Measurements from ENCODE around the gene PROCA1. TPM values are rescaled to one million over a fixed set of nuclear protein-coding genes. Genes with fewer than 3 reads are reported as not detected.

PROCA1 gene
- polyA plus RNA-seq, 4 donors, result 2.3 to 5.4 (median 4.4) TPM

DNA sequence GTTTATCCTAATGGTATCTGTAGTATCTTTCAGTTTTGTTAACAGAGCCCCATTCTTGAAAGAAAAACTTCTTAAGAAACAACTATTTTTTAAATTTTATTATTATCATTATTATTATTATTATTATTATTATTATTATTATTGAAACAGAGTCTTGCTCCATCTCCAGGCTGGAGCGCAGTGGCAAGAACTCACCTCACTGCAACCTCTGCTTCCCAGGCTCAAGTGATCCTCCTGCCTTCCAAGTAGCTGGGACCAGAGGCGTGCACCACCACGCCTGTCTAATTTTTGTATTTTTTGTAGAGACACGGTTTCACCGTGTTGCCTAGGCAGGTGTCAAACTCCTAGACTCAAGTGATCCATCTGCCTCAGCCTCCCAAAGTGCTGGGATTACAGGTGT, 26.3 kb downstream of the PROCA1 start:
- no peak overlapping the region for H3K4me3 ChIP-seq (ENCODE audit: low read depth in 1 of 3, low read length in 3 of 3)
- no peaks in the 10 kb centered on the region for H3K27me3 ChIP-seq (ENCODE audit: control insufficient read depth in 3 of 3, insufficient read depth in 3 of 3, low read length in 3 of 3)
- 83 to 94% (median 91%) methylated on average over 5 of the region's 5 CpGs for WGBS, 3 donors
- H3K9me3 ChIP-seq (ENCODE audit: control insufficient read depth in 2 of 2, insufficient read depth in 1 of 2, low read depth in 1 of 2, low read length in 1 of 2), result no peaks in the 10 kb centered on the region
- no peak for FAIRE-seq
- no peaks in the 10 kb centered on the region for H3K4me1 ChIP-seq (ENCODE audit: control insufficient read depth in 3 of 3, insufficient read depth in 2 of 3, low read depth in 1 of 3, low read length in 2 of 3)
- H3K36me3 ChIP-seq (ENCODE audit: control insufficient read depth in 3 of 3, insufficient read depth in 2 of 3, low read depth in 1 of 3, low read length in 3 of 3), result peaks cover 53 to 89% (median 63%) of the 10 kb centered on the region in 3 donors
- DNase-seq, result no peak
- no peak overlapping the region for H3K27ac ChIP-seq (ENCODE audit: low read depth in 1 of 3, low read length in 2 of 3)

DNA sequence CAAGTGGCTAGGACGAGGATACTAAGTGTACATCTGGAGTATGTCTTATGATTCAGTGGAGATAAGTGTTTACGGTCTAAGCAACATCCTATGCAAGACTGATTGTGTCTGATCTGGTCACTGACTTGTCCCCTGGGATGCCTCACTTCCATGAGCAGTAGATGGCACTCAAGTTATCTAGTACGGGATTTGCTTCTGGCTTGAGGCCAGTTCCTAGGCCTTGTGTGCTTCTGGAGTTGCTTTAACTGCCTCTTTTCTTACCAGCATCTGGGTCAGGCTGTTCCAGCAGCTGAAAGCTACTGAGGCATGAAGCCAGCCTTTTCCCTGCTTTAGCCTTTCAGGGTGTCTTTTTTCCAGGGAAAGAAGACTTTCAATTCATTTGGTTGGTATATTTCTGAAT, 26.7 kb downstream of the PROCA1 start:
- Histone ChIP-seq H3K4me3 (ENCODE audit: low read depth in 1 of 3, low read length in 3 of 3) (no peak overlapping the region), H3K4me1 (ENCODE audit: control insufficient read depth in 3 of 3, insufficient read depth in 2 of 3, low read depth in 1 of 3, low read length in 2 of 3) (no peaks in the 10 kb centered on the region), H3K36me3 (ENCODE audit: control insufficient read depth in 3 of 3, insufficient read depth in 2 of 3, low read depth in 1 of 3, low read length in 3 of 3) (peaks cover 49 to 89% (median 61%) of the 10 kb centered on the region in 3 donors), H3K27ac (ENCODE audit: low read depth in 1 of 3, low read length in 2 of 3) (no peak overlapping the region), H3K27me3 (ENCODE audit: control insufficient read depth in 3 of 3, insufficient read depth in 3 of 3, low read length in 3 of 3) (no peaks in the 10 kb centered on the region), H3K9me3 (ENCODE audit: control insufficient read depth in 2 of 2, insufficient read depth in 1 of 2, low read depth in 1 of 2, low read length in 1 of 2) (no peaks in the 10 kb centered on the region)
- WGBS, 3 donors, result 40 to 46% (median 45%) methylated on average over 3 of the region's 3 CpGs
- FAIRE-seq (no peak), DNase-seq (peak; percentile 62 to 82)

DNA sequence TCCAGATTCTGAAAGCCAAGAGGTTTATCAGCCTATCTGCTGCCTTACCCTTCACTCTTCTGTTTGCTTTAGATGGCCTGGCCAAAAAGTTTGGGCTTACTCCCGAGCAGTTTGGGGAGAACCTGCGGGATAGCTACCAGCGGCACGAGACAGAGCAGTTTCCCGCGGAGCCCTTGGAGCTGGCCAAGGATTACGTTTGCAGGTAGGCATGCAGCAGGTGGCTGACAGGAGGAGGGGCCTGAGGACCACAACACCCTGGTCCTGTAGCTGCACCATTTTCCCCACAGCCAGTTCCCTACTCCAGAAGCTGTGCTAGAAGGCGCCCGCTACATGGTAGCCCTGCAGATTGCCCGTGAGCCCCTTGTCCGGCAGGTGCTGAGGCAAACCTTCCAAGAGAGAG, 29.0 kb downstream of the PROCA1 start:
- Histone ChIP-seq H3K36me3 (ENCODE audit: control insufficient read depth in 3 of 3, insufficient read depth in 2 of 3, low read depth in 1 of 3, low read length in 3 of 3) (peaks cover 53 to 95% (median 55%) of the 10 kb centered on the region in 3 donors), H3K4me3 (ENCODE audit: low read depth in 1 of 3, low read length in 3 of 3) (no peak overlapping the region), H3K9me3 (ENCODE audit: control insufficient read depth in 2 of 2, insufficient read depth in 1 of 2, low read depth in 1 of 2, low read length in 1 of 2) (no peaks in the 10 kb centered on the region), H3K27ac (ENCODE audit: low read depth in 1 of 3, low read length in 2 of 3) (no peak overlapping the region), H3K27me3 (ENCODE audit: control insufficient read depth in 3 of 3, insufficient read depth in 3 of 3, low read length in 3 of 3) (no peaks in the 10 kb centered on the region), H3K4me1 (ENCODE audit: control insufficient read depth in 3 of 3, insufficient read depth in 2 of 3, low read depth in 1 of 3, low read length in 2 of 3) (no peaks in the 10 kb centered on the region)
- WGBS, 3 donors, result 90 to 94% (median 90%) methylated on average over 11 of the region's 11 CpGs
- FAIRE-seq (no peak), DNase-seq (no peak)

DNA sequence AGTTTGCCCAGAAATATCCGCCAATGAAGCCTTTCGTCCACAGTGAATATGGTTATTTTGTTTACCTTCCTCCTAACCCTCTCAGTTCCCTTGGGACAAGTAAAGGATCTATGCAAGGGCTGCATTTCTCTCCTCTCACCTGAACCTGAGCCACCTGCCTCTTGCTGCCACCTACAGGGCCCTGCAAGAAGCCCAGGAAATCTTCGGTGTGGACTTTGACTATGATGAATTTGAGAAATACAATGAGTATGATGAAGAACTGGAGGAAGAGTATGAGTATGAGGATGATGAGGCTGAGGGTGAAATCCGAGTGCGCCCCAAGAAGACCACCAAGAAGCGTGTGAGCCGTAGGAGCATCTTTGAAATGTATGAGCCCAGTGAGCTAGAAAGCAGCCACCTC, 35.7 kb downstream of the PROCA1 start:
- DNase-seq (peak; percentile 44 to 63), FAIRE-seq (no peak)
- Histone ChIP-seq H3K27me3 (ENCODE audit: control insufficient read depth in 3 of 3, insufficient read depth in 3 of 3, low read length in 3 of 3) (no peaks in the 10 kb centered on the region), H3K4me3 (ENCODE audit: low read depth in 1 of 3, low read length in 3 of 3) (no peak overlapping the region), H3K36me3 (ENCODE audit: control insufficient read depth in 3 of 3, insufficient read depth in 2 of 3, low read depth in 1 of 3, low read length in 3 of 3) (peaks cover 36 to 79% (median 51%) of the 10 kb centered on the region in 3 donors), H3K27ac (ENCODE audit: low read depth in 1 of 3, low read length in 2 of 3) (no peak overlapping the region), H3K9me3 (ENCODE audit: control insufficient read depth in 2 of 2, insufficient read depth in 1 of 2, low read depth in 1 of 2, low read length in 1 of 2) (no peaks in the 10 kb centered on the region), H3K4me1 (ENCODE audit: control insufficient read depth in 3 of 3, insufficient read depth in 2 of 3, low read depth in 1 of 3, low read length in 2 of 3) (no peaks in the 10 kb centered on the region)
- WGBS, 3 donors, result 74 to 81% (median 78%) methylated on average over 7 of the region's 7 CpGs

DNA sequence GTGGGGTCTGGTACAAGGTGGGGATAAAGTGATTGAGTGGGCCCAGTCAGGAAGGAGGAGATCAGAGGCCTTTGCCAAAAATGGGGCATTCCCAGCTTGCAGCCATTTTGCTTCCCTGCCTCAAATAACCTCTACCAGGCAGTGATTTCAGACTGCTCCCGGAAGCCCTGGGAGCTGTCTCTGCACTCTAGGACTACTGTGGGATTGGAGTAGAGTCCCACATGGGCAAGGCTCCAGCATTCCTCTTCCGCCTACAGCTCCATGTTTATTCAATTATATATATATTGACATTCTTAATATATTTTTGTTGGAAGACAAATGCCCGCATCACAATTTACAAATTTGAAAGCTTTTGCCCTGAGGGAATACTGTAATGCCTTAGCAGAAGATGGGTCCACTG, 36.2 kb downstream of the PROCA1 start:
- H3K4me1 ChIP-seq (ENCODE audit: control insufficient read depth in 3 of 3, insufficient read depth in 2 of 3, low read depth in 1 of 3, low read length in 2 of 3), result no peaks in the 10 kb centered on the region
- H3K9me3 ChIP-seq (ENCODE audit: control insufficient read depth in 2 of 2, insufficient read depth in 1 of 2, low read depth in 1 of 2, low read length in 1 of 2), result no peaks in the 10 kb centered on the region
- FAIRE-seq (no peak), DNase-seq (no peak)
- H3K4me3 ChIP-seq (ENCODE audit: low read depth in 1 of 3, low read length in 3 of 3), result no peak overlapping the region
- H3K27ac ChIP-seq (ENCODE audit: low read depth in 1 of 3, low read length in 2 of 3), result no peak overlapping the region
- 77 to 95% (median 88%) methylated on average over 3 of the region's 3 CpGs for WGBS, 3 donors
- no peaks in the 10 kb centered on the region for H3K27me3 ChIP-seq (ENCODE audit: control insufficient read depth in 3 of 3, insufficient read depth in 3 of 3, low read length in 3 of 3)
- H3K36me3 ChIP-seq (ENCODE audit: control insufficient read depth in 3 of 3, insufficient read depth in 2 of 3, low read depth in 1 of 3, low read length in 3 of 3), result peaks cover 36 to 77% (median 46%) of the 10 kb centered on the region in 3 donors

DNA sequence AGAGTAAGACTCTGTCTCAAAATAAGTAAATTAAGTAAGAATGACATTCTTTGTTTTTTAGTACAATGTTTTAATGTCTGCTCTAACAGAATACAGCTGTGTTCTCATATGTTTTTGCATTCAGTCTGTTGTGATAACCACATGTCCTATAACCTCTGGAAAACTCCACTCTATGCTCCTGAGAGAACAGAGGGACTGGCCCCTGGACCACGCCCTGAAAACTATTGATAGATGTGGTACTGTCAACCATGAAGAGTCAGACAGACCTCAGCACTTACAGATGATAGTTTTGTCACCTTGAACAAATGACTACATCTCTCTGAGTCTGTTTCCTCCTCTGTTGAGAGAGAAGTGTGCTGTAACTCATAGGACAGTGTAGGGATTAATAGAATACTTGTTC, 41.8 kb downstream of the PROCA1 start:
- H3K4me3 ChIP-seq (ENCODE audit: low read depth in 1 of 3, low read length in 3 of 3), result no peak overlapping the region
- DNase-seq, result no peak
- no peaks in the 10 kb centered on the region for H3K9me3 ChIP-seq (ENCODE audit: control insufficient read depth in 2 of 2, insufficient read depth in 1 of 2, low read depth in 1 of 2, low read length in 1 of 2)
- peaks cover 8 to 52% (median 19%) of the 10 kb centered on the region in 3 donors for H3K36me3 ChIP-seq (ENCODE audit: control insufficient read depth in 3 of 3, insufficient read depth in 2 of 3, low read depth in 1 of 3, low read length in 3 of 3)
- no peak for FAIRE-seq
- H3K4me1 ChIP-seq (ENCODE audit: control insufficient read depth in 3 of 3, insufficient read depth in 2 of 3, low read depth in 1 of 3, low read length in 2 of 3), result peaks cover 0 to under 1% (median 0%) of the 10 kb centered on the region in 3 donors
- H3K27me3 ChIP-seq (ENCODE audit: control insufficient read depth in 3 of 3, insufficient read depth in 3 of 3, low read length in 3 of 3), result no peaks in the 10 kb centered on the region
- no peak overlapping the region for H3K27ac ChIP-seq (ENCODE audit: low read depth in 1 of 3, low read length in 2 of 3)
- WGBS, 3 donors, result 90 to 96% (median 91%) methylated on average over 1 of the region's 1 CpG

DNA sequence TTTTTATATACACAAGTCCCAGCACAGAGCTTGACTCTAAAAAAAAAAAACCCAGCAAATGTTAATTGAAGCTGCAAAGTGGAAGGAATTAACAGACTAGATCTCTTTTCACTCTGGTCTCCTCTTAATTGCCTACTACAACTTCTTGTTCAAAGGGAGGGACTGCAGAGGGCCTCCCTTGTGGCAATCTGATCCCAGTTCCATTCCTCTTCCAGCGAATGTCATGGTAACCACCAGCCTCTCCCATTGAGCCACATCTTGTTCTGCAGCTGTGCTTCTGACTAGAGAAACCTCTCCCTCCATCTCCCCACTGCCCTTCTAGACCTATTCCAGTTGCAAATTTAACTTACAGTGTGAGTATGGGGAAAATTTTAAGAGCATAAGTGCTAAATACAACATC, 43.8 kb downstream of the PROCA1 start:
- peaks cover 0 to 41% (median 9%) of the 10 kb centered on the region in 3 donors for H3K36me3 ChIP-seq (ENCODE audit: control insufficient read depth in 3 of 3, insufficient read depth in 2 of 3, low read depth in 1 of 3, low read length in 3 of 3)
- H3K9me3 ChIP-seq (ENCODE audit: control insufficient read depth in 2 of 2, insufficient read depth in 1 of 2, low read depth in 1 of 2, low read length in 1 of 2), result no peaks in the 10 kb centered on the region
- H3K27me3 ChIP-seq (ENCODE audit: control insufficient read depth in 3 of 3, insufficient read depth in 3 of 3, low read length in 3 of 3), result no peaks in the 10 kb centered on the region
- WGBS, 3 donors, result 92 to 96% (median 95%) methylated on average over 1 of the region's 1 CpG
- DNase-seq, result no peak
- no peak overlapping the region for H3K4me3 ChIP-seq (ENCODE audit: low read depth in 1 of 3, low read length in 3 of 3)
- peaks cover 4 to 10% (median 6%) of the 10 kb centered on the region in 3 donors for H3K4me1 ChIP-seq (ENCODE audit: control insufficient read depth in 3 of 3, insufficient read depth in 2 of 3, low read depth in 1 of 3, low read length in 2 of 3)
- no peak for FAIRE-seq
- no peak overlapping the region for H3K27ac ChIP-seq (ENCODE audit: low read depth in 1 of 3, low read length in 2 of 3)

DNA sequence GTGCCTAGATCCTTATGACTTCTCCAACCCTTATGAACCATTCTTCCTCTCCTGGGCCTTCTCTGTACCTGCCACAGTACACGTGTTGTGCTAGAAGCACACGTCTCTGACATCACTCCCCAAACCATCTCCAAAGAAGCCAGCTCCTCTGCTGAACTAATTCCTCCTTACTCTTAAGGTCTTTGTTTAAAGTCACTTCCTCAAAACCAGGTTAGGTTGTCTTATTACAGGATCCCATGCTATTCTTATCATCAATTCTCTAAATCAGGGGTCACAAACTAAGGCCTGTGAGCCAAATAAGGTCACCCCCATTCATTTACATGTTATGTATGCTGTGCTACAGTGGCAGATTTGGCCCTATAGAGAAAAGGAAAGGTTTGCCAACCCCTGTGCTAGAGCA, 45.7 kb downstream of the PROCA1 start:
- H3K27me3 ChIP-seq (ENCODE audit: control insufficient read depth in 3 of 3, insufficient read depth in 3 of 3, low read length in 3 of 3), result no peaks in the 10 kb centered on the region
- no peaks in the 10 kb centered on the region for H3K9me3 ChIP-seq (ENCODE audit: control insufficient read depth in 2 of 2, insufficient read depth in 1 of 2, low read depth in 1 of 2, low read length in 1 of 2)
- FAIRE-seq, result no peak
- no peak overlapping the region for H3K4me3 ChIP-seq (ENCODE audit: low read depth in 1 of 3, low read length in 3 of 3)
- H3K27ac ChIP-seq (ENCODE audit: low read depth in 1 of 3, low read length in 2 of 3), result no peak overlapping the region
- 66 to 88% (median 74%) methylated on average over 2 of the region's 2 CpGs for WGBS, 3 donors
- DNase-seq, result no peak
- peaks cover 0 to 34% (median 2%) of the 10 kb centered on the region in 3 donors for H3K36me3 ChIP-seq (ENCODE audit: control insufficient read depth in 3 of 3, insufficient read depth in 2 of 3, low read depth in 1 of 3, low read length in 3 of 3)
- peaks cover 4 to 12% (median 9%) of the 10 kb centered on the region in 3 donors for H3K4me1 ChIP-seq (ENCODE audit: control insufficient read depth in 3 of 3, insufficient read depth in 2 of 3, low read depth in 1 of 3, low read length in 2 of 3)

DNA sequence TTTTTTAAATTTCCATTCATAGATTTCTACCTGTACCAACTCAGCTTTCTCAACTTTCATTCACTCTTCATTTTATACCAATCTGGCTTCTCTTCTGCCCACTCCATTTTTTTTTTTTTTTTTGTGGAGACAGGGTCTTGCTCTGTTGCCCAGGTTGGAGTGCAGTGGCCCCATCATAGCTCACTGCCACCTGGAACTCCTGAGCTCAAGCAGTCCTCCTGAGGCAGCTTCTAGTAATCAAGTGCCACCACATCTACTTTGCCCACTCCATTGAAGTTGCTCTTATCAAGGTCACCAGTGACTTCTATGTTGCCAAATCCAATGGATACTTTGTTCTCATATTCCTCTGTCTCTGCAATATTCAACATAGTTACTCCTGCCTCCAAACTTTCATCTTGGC, 48.0 kb downstream of the PROCA1 start:
- Histone ChIP-seq H3K36me3 (ENCODE audit: control insufficient read depth in 3 of 3, insufficient read depth in 2 of 3, low read depth in 1 of 3, low read length in 3 of 3) (peaks cover 2 to 31% (median 4%) of the 10 kb centered on the region in 3 donors), H3K4me1 (ENCODE audit: control insufficient read depth in 3 of 3, insufficient read depth in 2 of 3, low read depth in 1 of 3, low read length in 2 of 3) (peaks cover 4 to 13% (median 10%) of the 10 kb centered on the region in 3 donors), H3K4me3 (ENCODE audit: low read depth in 1 of 3, low read length in 3 of 3) (no peak overlapping the region), H3K27me3 (ENCODE audit: control insufficient read depth in 3 of 3, insufficient read depth in 3 of 3, low read length in 3 of 3) (no peaks in the 10 kb centered on the region), H3K9me3 (ENCODE audit: control insufficient read depth in 2 of 2, insufficient read depth in 1 of 2, low read depth in 1 of 2, low read length in 1 of 2) (peaks cover 0 to 7% of the 10 kb centered on the region in 2 donors), H3K27ac (ENCODE audit: low read depth in 1 of 3, low read length in 2 of 3) (no peak overlapping the region)
- DNase-seq (no peak), FAIRE-seq (no peak)

Data from small intestine (tissue), 7 donors.